HuH-7 (cell line): ENCODE data around the gene IGSF11.
"Not testable (repeated sequence)": the region's sequence is repeated elsewhere in the genome, so short reads cannot be mapped to it uniquely, and the experiment has no call there.

Source experiments
- DNase-seq: peaks from one replicate; pipeline ENCODE4 v3.0.0; 2011; ENCODE audit warnings: low spot score

The IGSF11 gene

DNA sequence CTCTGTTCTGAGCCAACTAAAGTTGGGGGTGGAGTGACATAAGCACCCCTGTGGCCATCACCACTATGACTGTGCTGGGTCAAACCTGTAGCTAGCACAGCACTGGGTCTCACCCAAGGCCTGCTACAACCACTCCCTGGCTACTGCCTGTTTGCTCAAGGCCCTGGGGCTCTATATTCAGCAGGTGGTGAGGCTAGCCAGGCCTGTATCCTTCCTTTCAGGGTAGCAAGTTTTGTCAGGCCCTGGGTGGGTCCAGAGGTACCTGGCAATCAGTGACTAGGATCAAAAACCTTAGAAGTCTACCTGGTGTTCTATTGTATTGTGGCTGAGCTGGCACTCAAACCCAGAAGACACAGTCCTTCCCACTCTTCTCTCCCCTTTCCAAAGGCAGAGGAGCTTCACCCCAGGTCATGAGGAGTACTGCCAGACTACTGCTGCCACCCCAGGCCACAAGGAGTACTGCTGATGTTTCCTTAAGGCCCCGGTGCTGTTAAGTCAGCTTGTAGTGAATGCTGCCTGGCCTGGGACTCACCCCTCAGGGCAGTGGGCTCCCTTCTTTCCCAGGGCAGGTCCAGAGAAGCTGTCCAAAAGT lies 170.8 kb downstream of the IGSF11 start:
- DNase-seq = no peak

DNA sequence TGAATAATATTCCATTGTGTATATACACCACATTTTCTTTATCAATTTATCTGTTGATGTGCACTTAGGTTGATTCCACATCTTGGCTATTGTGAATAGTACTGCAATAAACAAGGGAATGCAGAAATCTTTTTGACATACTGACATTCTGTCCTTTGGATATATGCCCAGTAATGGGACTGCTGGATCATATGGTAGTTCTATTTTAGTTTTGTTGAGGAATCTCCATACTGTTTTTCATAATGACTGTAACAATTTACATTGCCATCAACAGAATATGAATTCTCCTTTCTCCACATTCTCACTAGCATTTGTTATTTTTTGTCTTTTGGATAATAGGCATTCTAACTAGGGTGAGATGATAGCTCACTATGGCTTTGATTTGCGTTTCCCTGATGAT lies 174.7 kb downstream of the IGSF11 start:
- DNase-seq = no peak

DNA sequence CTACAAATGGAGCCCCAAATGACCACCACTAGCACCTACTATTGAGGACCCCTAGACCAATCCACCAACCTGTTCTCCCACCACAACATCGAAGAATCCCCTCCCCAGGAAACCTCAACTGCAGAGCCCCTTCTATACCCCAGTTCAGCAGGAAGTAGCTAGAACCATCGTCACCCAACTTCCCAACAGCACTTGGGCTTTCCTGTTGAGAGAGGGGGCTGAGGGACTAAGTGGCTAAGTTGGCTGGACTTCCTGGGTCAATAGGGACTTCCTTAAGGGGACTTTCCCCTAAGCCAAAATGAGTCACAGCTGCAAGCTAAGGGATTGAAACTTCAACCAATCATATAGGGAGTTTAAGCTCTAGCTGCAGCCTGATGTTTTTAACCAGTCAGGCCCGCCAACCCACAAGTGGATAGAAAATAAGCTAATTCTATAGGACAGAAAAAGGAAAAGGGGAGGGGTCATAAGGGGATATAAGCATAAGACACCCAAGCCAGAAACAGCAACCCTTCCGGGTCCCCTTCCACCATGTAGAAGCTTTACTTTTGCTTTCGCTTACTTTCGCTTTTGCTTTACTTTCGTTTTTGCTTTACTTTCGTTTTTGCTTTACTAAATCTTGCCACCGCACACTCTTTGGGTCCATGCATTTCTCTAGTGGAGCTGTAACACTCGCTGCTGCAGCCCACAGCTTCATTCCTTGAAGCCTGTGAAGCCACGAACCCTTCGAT lies 183.0 kb downstream of the IGSF11 start:
- DNase-seq = not testable (repeated sequence)

DNA sequence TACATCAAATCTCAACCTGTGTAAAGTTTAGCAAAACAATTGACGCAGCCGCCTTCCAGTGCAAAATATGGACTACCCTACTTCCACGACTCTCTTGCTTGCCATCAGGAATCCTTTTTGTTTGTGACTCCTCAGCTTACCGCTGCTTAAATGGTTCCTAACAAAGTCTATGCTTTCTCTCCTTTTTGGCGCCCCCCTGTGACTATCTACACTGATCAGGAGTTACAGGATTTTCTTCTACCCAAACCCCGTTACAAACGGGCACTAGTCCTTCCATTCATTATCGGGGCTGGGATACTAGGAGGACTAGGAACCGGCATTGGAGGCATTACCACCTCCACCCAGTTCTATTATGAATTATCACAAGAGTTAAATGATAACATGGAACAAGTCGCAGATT lies 184.0 kb downstream of the IGSF11 start:
- no peak for DNase-seq
